GM12892 (cell line): Measurements from ENCODE around the gene SOBP.

Source experiments
- POLR2A ChIP-seq: IDR thresholded peaks from 2 replicates; pipeline ENCODE4 v1.6.1; 2011; ENCODE audit warnings: low read depth, low read length, control low read depth
- TAF1 ChIP-seq: IDR thresholded peaks from 2 replicates; pipeline ENCODE4 v1.6.1; 2011; ENCODE audit warnings: low read depth, mild to moderate bottlenecking, control low read depth, low read length, borderline replicate concordance

GRCh38 chr6:107531868-107532267 is 42.0 kb downstream of the SOBP start:
- TF ChIP-seq POLR2A = no peak
- TF ChIP-seq TAF1 = no peak
